Measurements from ENCODE around the gene STX18. TPM values are rescaled to one million over a fixed set of nuclear protein-coding genes. Genes with fewer than 3 reads are reported as not detected.

Gene STX18
- total RNA-seq, result 59.4 TPM

DNA sequence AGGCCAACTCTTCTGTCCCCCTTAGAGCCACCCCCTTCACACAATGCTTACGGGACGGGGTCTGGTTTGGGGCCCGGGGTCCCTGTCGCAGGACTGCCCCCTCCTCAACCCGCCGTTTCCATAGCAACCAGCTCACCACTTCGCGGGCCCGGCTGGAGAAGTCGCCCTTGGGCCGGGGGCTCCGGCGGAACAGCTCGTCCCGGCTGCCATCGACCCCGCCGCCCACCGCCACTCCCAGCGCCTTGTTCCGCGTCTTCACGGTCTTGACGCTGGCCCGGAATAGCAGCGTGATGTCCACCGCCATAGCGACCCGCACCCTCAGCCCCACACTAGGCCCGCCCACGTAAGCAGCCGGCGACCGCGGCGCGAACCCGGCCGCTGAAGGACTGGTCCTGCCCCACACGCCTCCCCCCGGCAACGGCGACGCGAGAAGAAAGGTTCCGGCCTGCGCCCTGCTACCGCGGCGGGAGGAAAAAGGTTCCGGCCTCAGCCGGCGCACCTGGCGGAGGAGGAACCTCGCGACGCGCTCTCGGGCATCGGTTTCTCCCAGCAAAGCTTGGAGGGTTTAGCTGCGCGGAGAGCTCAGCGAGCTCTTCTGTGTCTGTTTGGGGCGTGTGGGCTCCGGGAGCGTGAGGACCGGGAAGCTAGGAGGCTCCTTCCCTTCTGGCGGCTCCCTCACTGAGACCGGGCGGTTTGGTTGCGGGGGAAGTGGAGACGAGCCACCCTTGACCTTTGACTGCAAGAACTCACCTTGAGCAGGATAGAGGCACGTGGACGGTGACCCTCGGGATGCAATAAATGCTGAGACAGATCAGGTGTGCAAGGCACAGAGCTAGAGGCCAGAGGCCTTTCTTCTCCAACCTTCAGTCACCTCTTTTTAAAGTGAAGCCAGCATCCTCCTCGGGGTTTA is at the start of gene STX18:
Gene STX18 (minus strand): TSS at position 388 of the 910 bp plus-strand sequence. CDS start 84 bp downstream, at position 304.

DNA sequence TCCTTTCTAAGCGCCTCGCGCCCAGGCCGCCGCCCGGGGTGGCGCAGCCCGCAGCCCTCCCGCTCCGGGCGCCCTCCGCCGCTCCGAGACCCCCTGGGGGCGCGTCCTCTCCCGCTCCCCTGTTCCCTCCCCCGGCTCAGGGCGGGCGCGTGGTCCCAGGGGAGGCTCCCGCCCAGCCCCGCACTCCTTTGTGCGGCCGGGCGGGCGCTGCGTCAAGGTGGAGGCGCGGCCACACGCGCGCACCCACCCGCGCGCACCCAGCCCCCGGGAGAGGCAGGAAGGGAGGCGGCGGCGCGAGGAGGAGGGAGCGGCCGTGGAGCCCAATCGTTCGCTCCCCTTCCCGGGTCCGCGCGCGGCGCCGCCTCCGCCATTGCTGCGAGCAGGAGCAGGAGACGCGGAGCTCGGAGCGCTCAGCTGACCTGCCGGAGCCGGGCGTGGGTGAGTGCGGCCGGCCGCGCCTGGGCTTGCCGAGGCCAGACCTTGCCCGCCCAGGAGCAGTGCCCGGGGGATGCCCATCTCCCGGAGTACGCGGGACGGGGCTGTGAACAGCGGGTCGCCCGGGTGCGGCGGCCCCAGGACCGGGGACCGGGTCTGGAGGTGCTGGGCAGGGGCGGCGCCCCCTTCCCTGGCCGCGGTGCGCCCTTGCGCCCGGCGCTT is 155.0 kb downstream of the STX18 start, which contains the start of gene NSG1:
Gene NSG1 (plus strand): TSS at position 367 of the 657 bp plus-strand sequence. CDS start 528 bp downstream, outside the sequence.

Other genes with a start within 250 kb of the STX18 start
- gene NSG1, start 154.9 kb downstream of the STX18 start, total RNA-seq, result 54.9 TPM